ENCODE results near the gene KISS1R. TPM values are rescaled to one million over a fixed set of nuclear protein-coding genes. Genes with fewer than 3 reads are reported as not detected.

The KISS1R gene
- total and polyA plus RNA-seq, 2 of the 4 experiments (the other 2 are of a cell fraction): not detected

GRCh38 chr19:963486-963951, 46.4 kb downstream of the KISS1R start:
- BruUV-seq (replicated peaks): no TSS peak
- DNase-seq (no peak), ATAC-seq (ENCODE audit: low read depth) (no peak)
- dilution Hi-C loops (cut with HindIII; ENCODE audit: low sequenced_read_pairs, unreplicated experiment) (no loop called here), in situ Hi-C loops (cut with MboI; ENCODE audit: low sequenced_read_pairs) (no loop called here), intact Hi-C loops (cut with micrococcal nuclease) (loop anchor here (2.0 kb wide), 1 partner anchor 31 kb away; no protein-coding TSS in a partner anchor)
- no peak overlapping the region for H3K27ac ChIP-seq (ENCODE audit: insufficient read depth, low read length)
- H3K4me3 ChIP-seq (ENCODE audit: insufficient read depth, low read depth, low read length): no peak overlapping the region
- TF ChIP-seq CTCF (conservative IDR thresholded peaks at IDR 0.05; ENCODE audit: low read depth, low read length): no peak
- no peak for TF ChIP-seq RAD21 (IDR thresholded peaks at IDR 0.05; ENCODE audit: low read length)
- TF ChIP-seq RCOR1 (IDR thresholded peaks at IDR 0.05; ENCODE audit: insufficient replicate concordance, low read length): no peak
- peak overlapping the region; percentile 65 for H2AK9ac ChIP-seq (replicated peaks; ENCODE audit: low read depth, low read length, poor library complexity)
- H3K9me3 ChIP-seq (ENCODE audit: control insufficient read depth, insufficient read depth, low read length): no peaks in the 10 kb centered on the region
- H3K4ac ChIP-seq (ENCODE audit: low read depth, low read length): no peak overlapping the region
- H3K56ac ChIP-seq (ENCODE audit: extremely low read depth, insufficient read depth, low read length): no peak overlapping the region
- peaks cover 46 to 77% of the 10 kb centered on the region in 2 experiments for H3K79me1 ChIP-seq (ENCODE audit: low read depth in 1 of 2, low read length in 2 of 2)
- ChIA-PET CTCF (no interaction called here), POLR2A (ENCODE audit: unreplicated experiment) (no interaction called here)
- no peak overlapping the region for H2BK20ac ChIP-seq (ENCODE audit: low read depth, low read length)
- H3K9ac ChIP-seq (ENCODE audit: low read depth, low read length): no peak overlapping the region
- no peak overlapping the region for H3K4me2 ChIP-seq (ENCODE audit: low read depth, low read length)
- H3K27me3 ChIP-seq (ENCODE audit: control insufficient read depth, insufficient read depth, low read length): no peaks in the 10 kb centered on the region
- H2AFZ ChIP-seq (replicated peaks; ENCODE audit: low read length, poor library complexity): no peak overlapping the region
- H3K9me1 ChIP-seq (ENCODE audit: insufficient read depth, low read length): peaks cover 6% of the 10 kb centered on the region; the same call in 1 of the 2 replicates
- no peak overlapping the region for H3K18ac ChIP-seq (ENCODE audit: low read depth, low read length)
- no peak overlapping the region for H2BK15ac ChIP-seq (ENCODE audit: low read depth, low read length)
- H3K23ac ChIP-seq (ENCODE audit: low read depth, low read length): no peak overlapping the region
- no peak overlapping the region for H2BK5ac ChIP-seq (ENCODE audit: low read depth, low read length, poor library complexity, severe bottlenecking)
- no peak overlapping the region for H2BK120ac ChIP-seq (ENCODE audit: low read depth, low read length)
- H4K91ac ChIP-seq (ENCODE audit: insufficient read depth, low read depth, low read length): no peak overlapping the region
- H3K14ac ChIP-seq (replicated peaks; ENCODE audit: low read depth, low read length): no peak overlapping the region
- H3K36me3 ChIP-seq (ENCODE audit: control insufficient read depth, insufficient read depth, low read length): peaks cover 73% of the 10 kb centered on the region
- peaks cover 29% of the 10 kb centered on the region; the same call in 1 of the 2 replicates for H4K20me1 ChIP-seq (ENCODE audit: insufficient read depth, low read length)
- WGBS, 2 experiments (ENCODE audit: extremely low coverage in 2 of 2, insufficient read length in 1 of 2): 73% methylated on average over 3 of the region's 11 CpGs; no CpG with 5 or more reads in 1 of the 2 experiments
- H4K5ac ChIP-seq (ENCODE audit: low read depth, low read length): no peak overlapping the region
- H4K8ac ChIP-seq (ENCODE audit: low read depth in 2 of 2, low read length in 2 of 2): no peak overlapping the region
- H2AK5ac ChIP-seq (ENCODE audit: low read depth, low read length): no peak overlapping the region
- peaks cover 7% of the 10 kb centered on the region for H3K4me1 ChIP-seq (ENCODE audit: control insufficient read depth, insufficient read depth, low read length)

Data from IMR-90 (cell line).